Epithelial cell of prostate (primary cell): ENCODE data around the gene DSCAML1.

Experiments
- DNase-seq: peaks from one replicate; pipeline ENCODE4 v3.0.0-alpha.2; 2011; ENCODE audit warnings: low read depth, low spot score
- H3K27ac ChIP-seq: fragments of 450-650 bp; 2 replicates; pipeline ENCODE4 v1.5.1; 2017; ENCODE audit warnings: mild to moderate bottlenecking

DSCAML1 gene

GRCh38 chr11:117734601-117735024 lies 62.4 kb downstream of the DSCAML1 start:
- no peak for DNase-seq
- no peak overlapping the region for H3K27ac ChIP-seq

GRCh38 chr11:117733316-117733715 lies 63.7 kb downstream of the DSCAML1 start:
- no peak for DNase-seq
- H3K27ac ChIP-seq: no peak overlapping the region

- DNase-seq: no peak
- no peak overlapping the region for H3K27ac ChIP-seq
Observed at GRCh38 chr11:117731722-117732290, 65.2 kb downstream of the DSCAML1 start.

GRCh38 chr11:117730208-117730800 lies 66.7 kb downstream of the DSCAML1 start:
- H3K27ac ChIP-seq: no peak overlapping the region
- no peak for DNase-seq

GRCh38 chr11:117725048-117725734 lies 71.8 kb downstream of the DSCAML1 start:
- H3K27ac ChIP-seq: no peak overlapping the region
- DNase-seq: no peak

GRCh38 chr11:117724621-117725020 lies 72.4 kb downstream of the DSCAML1 start:
- DNase-seq: no peak
- H3K27ac ChIP-seq: no peak overlapping the region

GRCh38 chr11:117724104-117724503 lies 72.9 kb downstream of the DSCAML1 start:
- no peak for DNase-seq
- no peak overlapping the region for H3K27ac ChIP-seq

GRCh38 chr11:117723277-117724024 lies 73.6 kb downstream of the DSCAML1 start:
- no peak for DNase-seq

GRCh38 chr11:117722082-117722481 lies 74.9 kb downstream of the DSCAML1 start:
- H3K27ac ChIP-seq: no peak overlapping the region
- DNase-seq: no peak

More at GRCh38 chr11:117723277-117724024, 73.6 kb downstream of the DSCAML1 start:
- no peak overlapping the region for H3K27ac ChIP-seq

GRCh38 chr11:117720061-117720511 lies 76.9 kb downstream of the DSCAML1 start:
- H3K27ac ChIP-seq: no peak overlapping the region
- DNase-seq: no peak

GRCh38 chr11:117719480-117719879 lies 77.5 kb downstream of the DSCAML1 start:
- no peak for DNase-seq
- no peak overlapping the region for H3K27ac ChIP-seq

- H3K27ac ChIP-seq: peak overlapping the region; percentile 36
- peak; percentile 31 for DNase-seq
Observed at GRCh38 chr11:117717485-117718314, 79.3 kb downstream of the DSCAML1 start.

GRCh38 chr11:117716521-117717440 lies 80.2 kb downstream of the DSCAML1 start:
- no peak for DNase-seq
- H3K27ac ChIP-seq: peak overlapping the region; percentile 36

- DNase-seq: no peak
- H3K27ac ChIP-seq: no peak overlapping the region
Observed at GRCh38 chr11:117715801-117716200, 81.2 kb downstream of the DSCAML1 start.

- DNase-seq: no peak
Observed at GRCh38 chr11:117713538-117713991, 83.5 kb downstream of the DSCAML1 start.

GRCh38 chr11:117712530-117712929 lies 84.5 kb downstream of the DSCAML1 start:
- no peak for DNase-seq
- H3K27ac ChIP-seq: no peak overlapping the region

More at GRCh38 chr11:117713538-117713991, 83.5 kb downstream of the DSCAML1 start:
- no peak overlapping the region for H3K27ac ChIP-seq

- H3K27ac ChIP-seq: no peak overlapping the region
- no peak for DNase-seq
Observed at GRCh38 chr11:117711331-117711730, 85.7 kb downstream of the DSCAML1 start.

- no peak overlapping the region for H3K27ac ChIP-seq
- no peak for DNase-seq
Observed at GRCh38 chr11:117710211-117710610, 86.8 kb downstream of the DSCAML1 start.

- H3K27ac ChIP-seq: no peak overlapping the region
- DNase-seq: no peak
Observed at GRCh38 chr11:117706322-117706814, 90.6 kb downstream of the DSCAML1 start.
